HG03025 (cell line): ENCODE measurements around the gene NHERF1.

ENCODE experiments used
- ATAC-seq: cut with Tn5 transposase; IDR thresholded peaks from one replicate; pipeline ENCODE4 v1.9.1; 2021; ENCODE audit warnings: mild to moderate bottlenecking, moderate library complexity; ENCODE audit not compliant: unreplicated experiment, low FRiP score

NHERF1 gene

GRCh38 chr17:74748529-74749278 is at the start of gene NHERF1:
Gene NHERF1 (plus strand): TSS chr17:74748628. CDS start chr17:74748847, 219 bp downstream.
- ATAC-seq = peak; percentile 84

GRCh38 chr17:74699236-74699635 is 49.2 kb upstream of the NHERF1 start:
- no peak for ATAC-seq

- ATAC-seq = no peak
These were observed 46.1 kb upstream of the NHERF1 start for GRCh38 chr17:74702116-74702871.

- no peak for ATAC-seq
These were observed 45.1 kb upstream of the NHERF1 start for GRCh38 chr17:74703311-74703710.

- no peak for ATAC-seq
These were observed 43.9 kb upstream of the NHERF1 start for GRCh38 chr17:74704544-74704943.

- ATAC-seq = no peak
These were observed 37.2 kb upstream of the NHERF1 start for GRCh38 chr17:74711058-74711824.

GRCh38 chr17:74712301-74712700 is 36.1 kb upstream of the NHERF1 start:
- ATAC-seq = no peak

- no peak for ATAC-seq
These were observed 35.7 kb upstream of the NHERF1 start, which contains the start of gene CD300LF for GRCh38 chr17:74712756-74713155. Gene CD300LF (minus strand): TSS chr17:74712923. CDS start chr17:74712866, 57 bp downstream.

GRCh38 chr17:74713171-74713755 is 35.2 kb upstream of the NHERF1 start:
- no peak for ATAC-seq

- no peak for ATAC-seq
These were observed 33.3 kb upstream of the NHERF1 start for GRCh38 chr17:74715144-74715543.

- no peak for ATAC-seq
These were observed 27.9 kb upstream of the NHERF1 start for GRCh38 chr17:74720506-74720905.

GRCh38 chr17:74722782-74723181 is 25.6 kb upstream of the NHERF1 start:
- ATAC-seq = no peak

GRCh38 chr17:74723891-74724290 is 24.5 kb upstream of the NHERF1 start:
- no peak for ATAC-seq

- no peak for ATAC-seq
These were observed 23.3 kb upstream of the NHERF1 start for GRCh38 chr17:74725111-74725510.

- no peak for ATAC-seq
These were observed 20.3 kb upstream of the NHERF1 start for GRCh38 chr17:74728033-74728701.

- no peak for ATAC-seq
These were observed 19.7 kb upstream of the NHERF1 start for GRCh38 chr17:74728702-74729075.

- no peak for ATAC-seq
These were observed 19.1 kb upstream of the NHERF1 start for GRCh38 chr17:74729368-74729767.

GRCh38 chr17:74729866-74730265 is 18.6 kb upstream of the NHERF1 start:
- ATAC-seq = no peak

- ATAC-seq = no peak
These were observed 17.7 kb upstream of the NHERF1 start for GRCh38 chr17:74730491-74731346.

- ATAC-seq = no peak
These were observed 17.2 kb upstream of the NHERF1 start for GRCh38 chr17:74731347-74731605.
